Ishikawa (cell line): ENCODE data around the gene MYRIP.

ENCODE experiments used
- CEBPB ChIP-seq: IDR thresholded peaks from 2 replicates; pipeline ENCODE4 v1.6.1; 2012
- CREB1 ChIP-seq: IDR thresholded peaks from 2 replicates; pipeline ENCODE4 v1.6.1; 2012; ENCODE audit warnings: low read depth
- EGR1 ChIP-seq: IDR thresholded peaks from 2 replicates; pipeline ENCODE4 v1.6.1; 2012
- EP300 ChIP-seq: IDR thresholded peaks from 2 replicates; pipeline ENCODE4 v1.6.1; 2012; ENCODE audit warnings: borderline replicate concordance
- FOXM1 ChIP-seq: IDR thresholded peaks from 2 replicates; pipeline ENCODE4 v1.6.1; 2012; ENCODE audit warnings: low read depth, borderline replicate concordance
- NFIC ChIP-seq: IDR thresholded peaks from 2 replicates; pipeline ENCODE4 v1.6.1; 2012
- RAD21 ChIP-seq: IDR thresholded peaks from 2 replicates; pipeline ENCODE4 v1.6.1; 2012; ENCODE audit warnings: low read depth
- TAF1 ChIP-seq: IDR thresholded peaks from 2 replicates; pipeline ENCODE4 v1.6.1; 2012; ENCODE audit warnings: low read depth, mild to moderate bottlenecking
- TCF12 ChIP-seq: IDR thresholded peaks from 2 replicates; pipeline ENCODE4 v1.6.1; 2012; ENCODE audit warnings: low read depth
- TEAD4 ChIP-seq: IDR thresholded peaks from 2 replicates; pipeline ENCODE4 v1.6.1; 2012
- YY1 ChIP-seq: IDR thresholded peaks from 2 replicates; pipeline ENCODE4 v1.6.1; 2012; ENCODE audit warnings: low read depth
- ZBTB7A ChIP-seq: IDR thresholded peaks from 2 replicates; pipeline ENCODE4 v1.6.1; 2012; ENCODE audit warnings: low read depth
- TF ChIP-seq, protein P1 (sequence below): IDR thresholded peaks from 2 replicates; pipeline ENCODE4 v1.6.1; 2012
- TF ChIP-seq, protein P2 (sequence below): IDR thresholded peaks from 2 replicates; pipeline ENCODE4 v1.6.1; 2012; ENCODE audit warnings: low read depth, mild to moderate bottlenecking
- TF ChIP-seq, protein P3 (sequence below): IDR thresholded peaks from 2 replicates; pipeline ENCODE4 v1.6.1; 2012

The MYRIP gene

DNA sequence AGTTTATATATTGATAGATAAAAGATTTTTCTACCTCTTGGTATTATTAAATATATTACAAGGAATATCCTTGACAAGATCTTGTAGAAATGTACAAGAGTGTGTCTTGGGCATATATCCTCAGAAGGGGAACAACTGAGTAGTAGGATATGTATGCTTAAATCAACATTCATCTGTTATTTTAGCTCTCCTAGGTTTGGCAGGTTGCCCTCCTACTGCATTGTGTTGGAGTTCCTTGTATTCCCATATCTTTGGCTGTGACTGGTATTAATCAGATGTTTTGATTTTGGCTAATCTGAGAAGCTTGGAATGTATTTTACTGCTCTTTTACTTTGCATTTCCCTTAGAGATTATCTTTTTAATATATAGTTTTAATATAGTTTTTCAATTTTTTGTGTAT, 4.6 kb downstream of the MYRIP start:
- TF ChIP-seq, protein P1, sequence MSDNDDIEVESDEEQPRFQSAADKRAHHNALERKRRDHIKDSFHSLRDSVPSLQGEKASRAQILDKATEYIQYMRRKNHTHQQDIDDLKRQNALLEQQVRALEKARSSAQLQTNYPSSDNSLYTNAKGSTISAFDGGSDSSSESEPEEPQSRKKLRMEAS = no peak
- no peak for TF ChIP-seq ZBTB7A
- no peak for TF ChIP-seq TAF1
- no peak for TF ChIP-seq CREB1
- no peak for TF ChIP-seq RAD21
- TF ChIP-seq NFIC = no peak
- TF ChIP-seq, protein P2, sequence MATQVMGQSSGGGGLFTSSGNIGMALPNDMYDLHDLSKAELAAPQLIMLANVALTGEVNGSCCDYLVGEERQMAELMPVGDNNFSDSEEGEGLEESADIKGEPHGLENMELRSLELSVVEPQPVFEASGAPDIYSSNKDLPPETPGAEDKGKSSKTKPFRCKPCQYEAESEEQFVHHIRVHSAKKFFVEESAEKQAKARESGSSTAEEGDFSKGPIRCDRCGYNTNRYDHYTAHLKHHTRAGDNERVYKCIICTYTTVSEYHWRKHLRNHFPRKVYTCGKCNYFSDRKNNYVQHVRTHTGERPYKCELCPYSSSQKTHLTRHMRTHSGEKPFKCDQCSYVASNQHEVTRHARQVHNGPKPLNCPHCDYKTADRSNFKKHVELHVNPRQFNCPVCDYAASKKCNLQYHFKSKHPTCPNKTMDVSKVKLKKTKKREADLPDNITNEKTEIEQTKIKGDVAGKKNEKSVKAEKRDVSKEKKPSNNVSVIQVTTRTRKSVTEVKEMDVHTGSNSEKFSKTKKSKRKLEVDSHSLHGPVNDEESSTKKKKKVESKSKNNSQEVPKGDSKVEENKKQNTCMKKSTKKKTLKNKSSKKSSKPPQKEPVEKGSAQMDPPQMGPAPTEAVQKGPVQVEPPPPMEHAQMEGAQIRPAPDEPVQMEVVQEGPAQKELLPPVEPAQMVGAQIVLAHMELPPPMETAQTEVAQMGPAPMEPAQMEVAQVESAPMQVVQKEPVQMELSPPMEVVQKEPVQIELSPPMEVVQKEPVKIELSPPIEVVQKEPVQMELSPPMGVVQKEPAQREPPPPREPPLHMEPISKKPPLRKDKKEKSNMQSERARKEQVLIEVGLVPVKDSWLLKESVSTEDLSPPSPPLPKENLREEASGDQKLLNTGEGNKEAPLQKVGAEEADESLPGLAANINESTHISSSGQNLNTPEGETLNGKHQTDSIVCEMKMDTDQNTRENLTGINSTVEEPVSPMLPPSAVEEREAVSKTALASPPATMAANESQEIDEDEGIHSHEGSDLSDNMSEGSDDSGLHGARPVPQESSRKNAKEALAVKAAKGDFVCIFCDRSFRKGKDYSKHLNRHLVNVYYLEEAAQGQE = no peak
- TF ChIP-seq CEBPB = no peak
- no peak for TF ChIP-seq FOXM1
- TF ChIP-seq TCF12 = no peak
- TF ChIP-seq TEAD4 = no peak
- no peak for TF ChIP-seq YY1
- TF ChIP-seq EGR1 = no peak

DNA sequence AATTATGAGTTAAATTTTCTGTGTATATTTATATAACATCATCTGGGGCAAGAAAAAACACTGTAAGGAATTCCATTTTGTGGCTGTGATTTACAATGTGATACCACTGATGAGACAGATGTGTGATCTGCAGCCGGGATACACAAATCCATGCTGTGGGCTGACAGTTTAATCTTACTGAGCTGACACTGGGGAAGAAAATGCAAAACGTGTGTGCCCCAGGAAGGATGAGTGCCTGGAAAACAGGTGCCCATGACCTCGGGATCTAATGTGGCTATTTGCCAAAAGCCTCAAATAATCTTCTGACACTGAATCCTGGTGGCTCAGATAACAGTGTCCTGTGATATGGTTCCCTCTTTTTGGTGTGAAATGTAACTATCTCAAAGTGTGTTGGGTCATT, 10.5 kb downstream of the MYRIP start:
- TF ChIP-seq CEBPB (no peak), FOXM1 (no peak), RAD21 (no peak), EGR1 (no peak), EP300 (no peak), TEAD4 (no peak), ZBTB7A (no peak), TCF12 (no peak), TAF1 (no peak), NFIC (no peak), YY1 (no peak), CREB1 (no peak)
- TF ChIP-seq, protein P3, sequence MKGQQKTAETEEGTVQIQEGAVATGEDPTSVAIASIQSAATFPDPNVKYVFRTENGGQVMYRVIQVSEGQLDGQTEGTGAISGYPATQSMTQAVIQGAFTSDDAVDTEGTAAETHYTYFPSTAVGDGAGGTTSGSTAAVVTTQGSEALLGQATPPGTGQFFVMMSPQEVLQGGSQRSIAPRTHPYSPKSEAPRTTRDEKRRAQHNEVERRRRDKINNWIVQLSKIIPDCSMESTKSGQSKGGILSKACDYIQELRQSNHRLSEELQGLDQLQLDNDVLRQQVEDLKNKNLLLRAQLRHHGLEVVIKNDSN = no peak
- TF ChIP-seq, protein P1 = no peak
- TF ChIP-seq, protein P2 = no peak

DNA sequence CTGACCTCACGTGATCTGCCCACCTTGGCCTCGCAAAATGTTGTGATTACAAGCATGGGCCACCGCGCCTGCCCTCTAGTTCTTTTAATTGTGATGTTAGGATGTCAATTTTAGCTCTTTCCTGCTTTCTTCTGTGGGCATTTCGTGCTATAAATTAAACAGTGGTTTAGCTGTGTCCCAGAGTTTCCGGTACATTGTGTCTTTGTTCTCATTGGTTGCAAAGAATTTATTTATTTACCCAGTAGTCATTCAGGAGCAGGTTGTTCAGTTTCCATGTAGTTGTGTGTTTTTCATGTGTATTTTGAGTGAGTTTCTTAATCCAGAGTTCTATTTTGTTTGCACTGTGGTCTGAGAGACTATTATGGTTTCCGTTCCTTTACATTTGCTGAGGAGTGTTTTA, 30.1 kb downstream of the MYRIP start:
- TF ChIP-seq, protein P3 = no peak
- TF ChIP-seq YY1 = no peak
- TF ChIP-seq RAD21 = no peak
- TF ChIP-seq ZBTB7A = no peak
- no peak for TF ChIP-seq TCF12
- TF ChIP-seq CREB1 = no peak
- no peak for TF ChIP-seq TEAD4

DNA sequence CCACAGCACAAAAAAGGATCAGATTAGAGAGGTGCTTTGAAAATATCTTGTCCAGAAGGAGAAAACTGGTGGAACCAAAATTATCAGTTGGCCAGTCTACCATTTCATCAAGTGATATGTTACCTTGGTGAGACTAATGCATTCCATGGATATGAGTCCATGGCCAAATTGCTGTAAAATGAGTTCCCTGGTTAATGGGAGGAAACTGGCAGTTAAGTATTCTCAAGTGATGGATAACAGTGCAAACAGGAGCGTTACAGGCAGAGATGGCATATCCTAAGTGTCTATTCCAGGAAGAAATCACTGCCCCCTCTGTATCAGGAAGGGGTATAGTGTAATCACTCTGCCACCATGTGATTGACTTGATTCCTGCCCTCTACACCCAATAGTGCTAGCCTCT, 34.0 kb downstream of the MYRIP start:
- no peak for TF ChIP-seq TCF12
- TF ChIP-seq CEBPB = no peak
- TF ChIP-seq, protein P2 = no peak
- no peak for TF ChIP-seq ZBTB7A
- TF ChIP-seq FOXM1 = no peak
- TF ChIP-seq, protein P1 = no peak
- TF ChIP-seq YY1 = no peak
- TF ChIP-seq EGR1 = no peak
- no peak for TF ChIP-seq TAF1
- TF ChIP-seq, protein P3 = no peak
- no peak for TF ChIP-seq TEAD4
- TF ChIP-seq RAD21 = no peak
- TF ChIP-seq CREB1 = no peak
- no peak for TF ChIP-seq EP300
- TF ChIP-seq NFIC = no peak
